Neural crest cell (in vitro differentiated cells): ENCODE data around the gene USP13. TPM values are rescaled to one million over a fixed set of nuclear protein-coding genes. Genes with fewer than 3 reads are reported as not detected.

Experiments
- DNase-seq: peaks from one replicate; pipeline ENCODE4 v3.0.0; 2021; ENCODE audit warnings: low read depth, mixed read lengths, low spot score
- H3K27ac Mint-ChIP-seq: one replicate; pipeline ENCODE4 v1.8.0; 2021; ENCODE audit warnings: mild to moderate bottlenecking, mixed read lengths; ENCODE audit not compliant: unreplicated experiment
- H3K27me3 Mint-ChIP-seq: 2 replicates; pipeline ENCODE4 v1.8.0; 2021; ENCODE audit warnings: low read depth, mild to moderate bottlenecking, mixed read lengths
- H3K36me3 Mint-ChIP-seq: 2 replicates; pipeline ENCODE4 v1.8.0; 2021; ENCODE audit warnings: low read depth, mild to moderate bottlenecking, mixed read lengths
- H3K4me1 Mint-ChIP-seq: 2 replicates; pipeline ENCODE4 v1.8.0; 2021; ENCODE audit warnings: mixed read lengths
- H3K4me3 Mint-ChIP-seq: one replicate; pipeline ENCODE4 v1.8.0; 2021; ENCODE audit warnings: mild to moderate bottlenecking, mixed read lengths
- H3K9me3 Mint-ChIP-seq: 2 replicates; pipeline ENCODE4 v1.8.0; 2021; ENCODE audit warnings: mixed read lengths
- total RNA-seq: library from RNA; stranded (reverse); gene quantifications from 2 replicates; pipeline ENCODE4 v1.2.1, GENCODE V29; 2021
- TF ChIP-seq, protein P1 (sequence below): fragments of 200-600 bp; sonication (generic); conservative IDR thresholded peaks from 2 replicates; pipeline ENCODE4 v1.5.0; 2021; ENCODE audit warnings: antibody characterized with exemption, mild to moderate bottlenecking

USP13 gene
- total RNA-seq, 1 donor from 2014 or later = 26.7 TPM

DNA sequence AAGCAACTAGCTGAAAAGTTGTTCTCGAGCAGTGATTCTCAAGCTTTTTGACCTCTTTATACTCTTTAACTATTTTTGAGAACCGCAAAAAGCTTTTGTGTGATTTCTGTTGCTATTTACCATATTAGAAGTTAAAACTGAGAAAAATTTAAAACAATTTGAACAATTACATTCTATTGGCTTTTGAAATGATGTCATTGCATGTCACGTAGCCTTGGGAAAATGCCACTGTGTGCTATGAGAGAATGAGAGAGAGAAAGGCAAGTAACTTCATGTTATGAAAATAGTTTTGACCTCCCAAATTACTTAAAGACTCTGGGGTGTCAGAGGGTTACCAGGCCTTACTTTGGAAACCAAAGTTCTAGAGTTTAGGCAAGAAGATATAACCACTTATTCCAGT lies 8.0 kb downstream of the USP13 start:
- Mint-ChIP-seq H3K36me3 (peaks cover 7% of the 10 kb centered on the region), H3K4me3 (no peak overlapping the region), H3K9me3 (no peaks in the 10 kb centered on the region), H3K27ac (no peak overlapping the region), H3K27me3 (no peaks in the 10 kb centered on the region), H3K4me1 (peaks cover 56% of the 10 kb centered on the region)
- TF ChIP-seq, protein P1, sequence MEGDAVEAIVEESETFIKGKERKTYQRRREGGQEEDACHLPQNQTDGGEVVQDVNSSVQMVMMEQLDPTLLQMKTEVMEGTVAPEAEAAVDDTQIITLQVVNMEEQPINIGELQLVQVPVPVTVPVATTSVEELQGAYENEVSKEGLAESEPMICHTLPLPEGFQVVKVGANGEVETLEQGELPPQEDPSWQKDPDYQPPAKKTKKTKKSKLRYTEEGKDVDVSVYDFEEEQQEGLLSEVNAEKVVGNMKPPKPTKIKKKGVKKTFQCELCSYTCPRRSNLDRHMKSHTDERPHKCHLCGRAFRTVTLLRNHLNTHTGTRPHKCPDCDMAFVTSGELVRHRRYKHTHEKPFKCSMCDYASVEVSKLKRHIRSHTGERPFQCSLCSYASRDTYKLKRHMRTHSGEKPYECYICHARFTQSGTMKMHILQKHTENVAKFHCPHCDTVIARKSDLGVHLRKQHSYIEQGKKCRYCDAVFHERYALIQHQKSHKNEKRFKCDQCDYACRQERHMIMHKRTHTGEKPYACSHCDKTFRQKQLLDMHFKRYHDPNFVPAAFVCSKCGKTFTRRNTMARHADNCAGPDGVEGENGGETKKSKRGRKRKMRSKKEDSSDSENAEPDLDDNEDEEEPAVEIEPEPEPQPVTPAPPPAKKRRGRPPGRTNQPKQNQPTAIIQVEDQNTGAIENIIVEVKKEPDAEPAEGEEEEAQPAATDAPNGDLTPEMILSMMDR = no peak
- DNase-seq = no peak

- H3K36me3 Mint-ChIP-seq = peaks cover under 1% of the 10 kb centered on the region
- H3K27ac Mint-ChIP-seq = no peak overlapping the region
- no peaks in the 10 kb centered on the region for H3K27me3 Mint-ChIP-seq
- no peak overlapping the region for H3K4me3 Mint-ChIP-seq
- TF ChIP-seq, protein P1 = no peak
- peaks cover 54% of the 10 kb centered on the region for H3K4me1 Mint-ChIP-seq
- H3K9me3 Mint-ChIP-seq = no peaks in the 10 kb centered on the region
- no peak for DNase-seq
These were observed 8.9 kb downstream of the USP13 start for GRCh38 chr3:179661777-179662176.

DNA sequence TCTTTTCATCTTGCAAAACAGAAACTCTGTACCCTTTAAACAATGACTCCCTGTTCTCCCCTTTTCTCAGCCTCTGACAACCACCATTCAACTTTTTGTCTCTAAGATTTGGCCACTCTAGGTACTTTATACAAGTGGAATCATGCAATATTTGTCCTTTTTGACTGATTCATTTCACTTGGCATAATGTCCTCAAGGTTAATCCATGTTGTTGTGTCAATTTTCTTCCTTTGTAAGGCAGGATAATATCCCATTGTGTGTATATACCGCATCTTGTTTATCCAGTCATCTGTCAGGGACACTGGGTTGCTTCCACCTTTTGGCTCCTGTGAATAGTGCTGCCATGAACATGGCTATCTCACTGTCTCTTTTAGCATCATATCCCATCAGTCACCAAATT lies 10.3 kb downstream of the USP13 start:
- H3K27me3 Mint-ChIP-seq = no peaks in the 10 kb centered on the region

DNA sequence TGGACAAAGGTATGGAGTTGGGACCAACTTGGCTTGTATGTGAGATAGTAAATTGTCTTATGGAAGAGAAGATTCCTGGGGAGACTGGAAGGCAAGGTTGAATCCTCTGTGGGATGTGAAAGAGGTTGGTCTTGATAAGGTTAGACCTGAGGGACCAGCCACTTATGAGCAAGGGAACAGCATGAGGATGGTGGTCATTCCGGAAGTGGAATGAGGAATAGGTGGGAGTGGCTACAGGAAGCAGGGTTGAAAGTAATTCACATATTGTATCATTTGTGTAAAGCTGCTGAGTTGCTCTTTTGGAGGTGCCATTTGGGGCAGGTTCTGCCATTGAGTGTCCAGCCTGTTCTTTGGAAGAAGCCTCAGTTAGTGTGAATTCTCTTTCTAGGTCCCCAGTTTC lies 13.2 kb downstream of the USP13 start:
- Mint-ChIP-seq H3K27me3 (no peaks in the 10 kb centered on the region), H3K4me3 (no peak overlapping the region), H3K4me1 (peaks cover 49% of the 10 kb centered on the region), H3K27ac (peak overlapping the region; percentile 76), H3K36me3 (no peaks in the 10 kb centered on the region), H3K9me3 (no peaks in the 10 kb centered on the region)
- DNase-seq = no peak
- TF ChIP-seq, protein P1 = no peak

More for the DNA sequence above, 10.3 kb downstream of the USP13 start:
- H3K36me3 Mint-ChIP-seq = no peaks in the 10 kb centered on the region
- no peaks in the 10 kb centered on the region for H3K9me3 Mint-ChIP-seq
- peak overlapping the region; percentile 20 for H3K4me3 Mint-ChIP-seq
- TF ChIP-seq, protein P1 = no peak
- peak overlapping the region; percentile 69 for H3K27ac Mint-ChIP-seq
- DNase-seq = no peak
- H3K4me1 Mint-ChIP-seq = peaks cover 56% of the 10 kb centered on the region

GRCh38 chr3:179666436-179667035 lies 13.7 kb downstream of the USP13 start:
- Mint-ChIP-seq H3K9me3 (no peaks in the 10 kb centered on the region), H3K36me3 (no peaks in the 10 kb centered on the region), H3K4me1 (peaks cover 48% of the 10 kb centered on the region), H3K27ac (no peak overlapping the region), H3K27me3 (no peaks in the 10 kb centered on the region), H3K4me3 (no peak overlapping the region)
- no peak for DNase-seq
- TF ChIP-seq, protein P1 = no peak
